Hepatocyte (in vitro differentiated cells): ENCODE data around the gene TTPAL. TPM values are rescaled to one million over a fixed set of nuclear protein-coding genes. Genes with fewer than 3 reads are reported as not detected.

ENCODE experiments used
- DNase-seq: peaks from one replicate; pipeline ENCODE4 v3.0.0-alpha.2; 2016; ENCODE audit warnings: low spot score
- H2AFZ ChIP-seq: fragments of 200-600 bp; sonication (generic); 2 replicates; pipeline ENCODE4 v1.6.0; 2016; ENCODE audit warnings: antibody characterized with exemption, mild to moderate bottlenecking
- H3K27ac ChIP-seq: fragments of 200-600 bp; sonication (generic); 2 replicates; pipeline ENCODE4 v1.5.1; 2016; ENCODE audit warnings: mild to moderate bottlenecking
- H3K27me3 ChIP-seq: fragments of 200-600 bp; sonication (generic); 2 replicates; pipeline ENCODE4 v1.6.1; 2016
- H3K36me3 ChIP-seq: fragments of 200-600 bp; sonication (generic); replicated peaks from 2 replicates; pipeline ENCODE4 v1.5.1; 2016; ENCODE audit warnings: low read depth; ENCODE audit not compliant: insufficient read depth
- H3K4me1 ChIP-seq: fragments of 200-600 bp; sonication (generic); 2 replicates; pipeline ENCODE4 v1.5.1; 2016; ENCODE audit warnings: mild to moderate bottlenecking, moderate library complexity; ENCODE audit not compliant: insufficient read depth
- H3K4me2 ChIP-seq: fragments of 200-600 bp; sonication (generic); 2 replicates; pipeline ENCODE4 v1.6.0; 2016
- H3K4me3 ChIP-seq: fragments of 200-600 bp; sonication (generic); 2 replicates; pipeline ENCODE4 v1.5.1; 2016; ENCODE audit warnings: mild to moderate bottlenecking
- H3K79me2 ChIP-seq: fragments of 200-600 bp; sonication (generic); 2 replicates; pipeline ENCODE4 v1.6.0; 2017; ENCODE audit warnings: mild to moderate bottlenecking
- H3K9me2 ChIP-seq: fragments of 200-600 bp; sonication (generic); replicated peaks from 2 replicates; pipeline ENCODE4 v1.6.0; 2017; ENCODE audit warnings: mild to moderate bottlenecking; ENCODE audit not compliant: insufficient read depth
- H3K9me3 ChIP-seq: fragments of 200-600 bp; sonication (generic); 2 replicates; pipeline ENCODE4 v1.5.1; 2016; ENCODE audit warnings: low read depth, mild to moderate bottlenecking
- H4K20me1 ChIP-seq: fragments of 200-600 bp; sonication (generic); 2 replicates; pipeline ENCODE4 v1.6.0; 2016; ENCODE audit warnings: mild to moderate bottlenecking; ENCODE audit not compliant: insufficient read depth, poor library complexity, severe bottlenecking
- CTCF ChIP-seq: fragments of 200-600 bp; sonication (generic); IDR thresholded peaks from 2 replicates; pipeline ENCODE4 v1.5.1; 2016; ENCODE audit warnings: antibody characterized with exemption, mild to moderate bottlenecking; ENCODE audit not compliant: poor library complexity
- EZH2 ChIP-seq: fragments of 200-600 bp; sonication (generic); IDR thresholded peaks from 2 replicates; pipeline ENCODE4 v1.6.1; 2016; ENCODE audit warnings: antibody characterized with exemption, mild to moderate bottlenecking, borderline replicate concordance
- EZH2phosphoT487 ChIP-seq: fragments of 200-600 bp; sonication (generic); IDR thresholded peaks from one replicate; pipeline ENCODE4 v1.6.1; 2018; ENCODE audit warnings: antibody characterized with exemption, mild to moderate bottlenecking, low read depth, moderate library complexity; ENCODE audit not compliant: unreplicated experiment, severe bottlenecking
- WGBS: methylation state at CpG from one replicate; pipeline ENCODE4 v1.1.6; 2016; ENCODE audit warnings: low lambda C conversion rate; ENCODE audit errors: missing lambda C conversion rate; 5-methylcytosine and 5-hydroxymethylcytosine counted together
- polyA plus RNA-seq: library from polyadenylated mRNA; unstranded; fragments of >200 nt; fragmentation: Nextera tagmentation; extraction: Ambion mirVana; gene quantifications from 2 replicates; pipeline ENCODE4 v1.2.1, GENCODE V29; 2016
- total RNA-seq: library from RNA; depleted of rRNA; stranded (reverse); fragments of >200 nt; gene quantifications from 2 replicates; pipeline ENCODE4 v1.2.3, GENCODE V29; 2014

Gene TTPAL
- total and polyA plus RNA-seq, 2 experiments from 2014 or later: 10.3 to 12.9 TPM

- no peaks in the 10 kb centered on the region for H3K9me3 ChIP-seq
- H3K4me1 ChIP-seq: no peaks in the 10 kb centered on the region
- no peaks in the 10 kb centered on the region for H3K79me2 ChIP-seq
- no peaks in the 10 kb centered on the region for H3K27me3 ChIP-seq
- 90% methylated on average over 3 of the region's 3 CpGs for WGBS
- DNase-seq: no peak
- no peak overlapping the region for H3K4me3 ChIP-seq
- no peaks in the 10 kb centered on the region for H3K36me3 ChIP-seq
- TF ChIP-seq EZH2 (no peak), CTCF (no peak), EZH2phosphoT487 (no peak)
- H3K4me2 ChIP-seq: no peak overlapping the region
- H3K27ac ChIP-seq: no peak overlapping the region
- no peaks in the 10 kb centered on the region for H4K20me1 ChIP-seq
- H2AFZ ChIP-seq: no peak overlapping the region
- no peaks in the 10 kb centered on the region for H3K9me2 ChIP-seq
Measured at GRCh38 chr20:44427804-44428173, 47.9 kb upstream of the TTPAL start.

- no peaks in the 10 kb centered on the region for H3K27me3 ChIP-seq
Measured at GRCh38 chr20:44428174-44429016, 47.3 kb upstream of the TTPAL start.

GRCh38 chr20:44429017-44429339 lies 46.7 kb upstream of the TTPAL start:
- no peak for DNase-seq
- Histone ChIP-seq H4K20me1 (no peaks in the 10 kb centered on the region), H3K4me2 (no peak overlapping the region), H3K9me2 (no peaks in the 10 kb centered on the region), H3K27me3 (no peaks in the 10 kb centered on the region), H3K36me3 (no peaks in the 10 kb centered on the region), H2AFZ (no peak overlapping the region), H3K4me3 (no peak overlapping the region), H3K4me1 (no peaks in the 10 kb centered on the region), H3K79me2 (no peaks in the 10 kb centered on the region), H3K9me3 (no peaks in the 10 kb centered on the region), H3K27ac (peak overlapping the region; percentile 32)
- WGBS: 98% methylated on average over 2 of the region's 2 CpGs
- no peak for TF ChIP-seq CTCF
- TF ChIP-seq EZH2: no peak
- no peak for TF ChIP-seq EZH2phosphoT487

More at GRCh38 chr20:44428174-44429016, 47.3 kb upstream of the TTPAL start:
- Histone ChIP-seq H3K79me2 (no peaks in the 10 kb centered on the region), H3K27ac (peak overlapping the region; percentile 32), H3K4me3 (no peak overlapping the region), H4K20me1 (no peaks in the 10 kb centered on the region), H2AFZ (no peak overlapping the region), H3K4me2 (no peak overlapping the region), H3K36me3 (no peaks in the 10 kb centered on the region), H3K9me3 (no peaks in the 10 kb centered on the region), H3K9me2 (no peaks in the 10 kb centered on the region), H3K4me1 (no peaks in the 10 kb centered on the region)
- no peak for TF ChIP-seq EZH2
- TF ChIP-seq CTCF: no peak
- no peak for TF ChIP-seq EZH2phosphoT487
- DNase-seq: no peak
- WGBS: 92% methylated on average over 8 of the region's 8 CpGs
